HG03103 (cell line): ENCODE results near the gene DNALI1.
"Not testable (repeated sequence)": the region's sequence is repeated elsewhere in the genome, so short reads cannot be mapped to it uniquely, and the experiment has no call there.

Experiments
- ATAC-seq: cut with Tn5 transposase; IDR thresholded peaks from one replicate; pipeline ENCODE4 v1.9.1; 2021; ENCODE audit warnings: low read depth; ENCODE audit not compliant: unreplicated experiment

The DNALI1 gene

GRCh38 chr1:37556712-37557196 lies at the start of gene DNALI1:
DNALI1 (plus strand) TSS chr1:37556940; CDS start chr1:37556995, 55 bp downstream.
- ATAC-seq: no peak

GRCh38 chr1:37509181-37509580 lies 47.6 kb upstream of the DNALI1 start:
- ATAC-seq: no peak

- ATAC-seq: peak; percentile 34
These were observed 42.9 kb upstream of the DNALI1 start for GRCh38 chr1:37513795-37514349.

GRCh38 chr1:37514350-37515184 lies 42.2 kb upstream of the DNALI1 start, which contains the start of gene MEAF6:
MEAF6 (minus strand) TSS chr1:37514766; CDS start chr1:37514746, 20 bp downstream.
- peak; percentile 78 for ATAC-seq

GRCh38 chr1:37515185-37516034 lies 41.3 kb upstream of the DNALI1 start:
- no peak for ATAC-seq

- no peak for ATAC-seq
These were observed 39.2 kb upstream of the DNALI1 start for GRCh38 chr1:37517569-37517968.

GRCh38 chr1:37518241-37518640 lies 38.5 kb upstream of the DNALI1 start:
- ATAC-seq: not testable (repeated sequence)

- not testable (repeated sequence) for ATAC-seq
These were observed 37.8 kb upstream of the DNALI1 start for GRCh38 chr1:37518929-37519328.

- ATAC-seq: no peak
These were observed 37.1 kb upstream of the DNALI1 start for GRCh38 chr1:37519613-37520012.

GRCh38 chr1:37529888-37530287 lies 26.9 kb upstream of the DNALI1 start:
- ATAC-seq: not testable (repeated sequence)

GRCh38 chr1:37532418-37533156 lies 24.2 kb upstream of the DNALI1 start:
- ATAC-seq: not testable (repeated sequence)

GRCh38 chr1:37533317-37534093 lies 23.2 kb upstream of the DNALI1 start:
- ATAC-seq: no peak

GRCh38 chr1:37537378-37537777 lies 19.4 kb upstream of the DNALI1 start:
- ATAC-seq: no peak

- not testable (repeated sequence) for ATAC-seq
These were observed 17.6 kb upstream of the DNALI1 start for GRCh38 chr1:37539154-37539553.

GRCh38 chr1:37540036-37540785 lies 16.5 kb upstream of the DNALI1 start:
- ATAC-seq: no peak

- no peak for ATAC-seq
These were observed 12.2 kb upstream of the DNALI1 start for GRCh38 chr1:37544530-37544929.

- no peak for ATAC-seq
These were observed 11.7 kb upstream of the DNALI1 start for GRCh38 chr1:37545019-37545418.

- no peak for ATAC-seq
These were observed 7.4 kb upstream of the DNALI1 start for GRCh38 chr1:37549341-37549740.

- ATAC-seq: no peak
These were observed 3.2 kb upstream of the DNALI1 start for GRCh38 chr1:37553598-37553926.
